Breast epithelium (tissue), 4 donors: ENCODE results near the gene TEX35. TPM values are rescaled to one million over a fixed set of nuclear protein-coding genes. Genes with fewer than 3 reads are reported as not detected.

ENCODE experiments used
- DNase-seq, 2 donors: peaks; one replicate each; pipeline ENCODE4 v3.0.0-alpha.2; 2019; ENCODE audit warnings: low spot score in 2 of 2
- H3K27ac ChIP-seq, 2 donors: fragments of 200-600 bp; sonication (generic) in 1 of 2; one replicate each; pipeline ENCODE4 v1.5.1; 2016 to 2019; ENCODE audit warnings: mild to moderate bottlenecking in 1 of 2
- H3K27me3 ChIP-seq, 2 donors: fragments of 200-600 bp; sonication (generic) in 1 of 2; one replicate each; pipeline versions ENCODE4 v1.5.1 to v1.6.0; 2017 to 2019; ENCODE audit warnings: control low read depth in 1 of 2, mild to moderate bottlenecking in 1 of 2
- H3K36me3 ChIP-seq: fragments of 200-600 bp; one replicate; pipeline ENCODE4 v1.5.1; 2019
- H3K4me1 ChIP-seq, 2 donors: fragments of 200-600 bp; sonication (generic); one replicate each; pipeline ENCODE4 v1.5.1; 2016 to 2019; ENCODE audit warnings: control low read depth in 1 of 2
- H3K4me3 ChIP-seq, 3 donors: fragments of 200-600 bp; sonication (generic); 1 replicate in 2 of 3; 2 replicates in 1 of 3; pipeline ENCODE4 v1.5.1; 2016 to 2019; ENCODE audit warnings: mild to moderate bottlenecking in 3 of 3, moderate library complexity in 2 of 3
- H3K9me3 ChIP-seq, 2 donors: fragments of 200-600 bp; sonication (generic) in 1 of 2; one replicate each; pipeline ENCODE4 v1.5.1; 2016 to 2019; ENCODE audit warnings: control low read depth in 1 of 2
- CTCF ChIP-seq, 3 donors: fragments of 450-650 bp; IDR thresholded peaks; one replicate each; pipeline ENCODE4 v1.5.1; 2016 to 2017; ENCODE audit warnings: antibody characterized with exemption in 3 of 3, mild to moderate bottlenecking in 3 of 3, moderate library complexity in 3 of 3
- POLR2A ChIP-seq: fragments of 450-650 bp; IDR thresholded peaks from one replicate; pipeline ENCODE4 v1.6.1; 2016; ENCODE audit warnings: antibody characterized with exemption, mild to moderate bottlenecking, moderate library complexity
- POLR2AphosphoS5 ChIP-seq, 3 donors: sonication (generic); formaldehyde crosslinking; IDR thresholded peaks; one replicate each; pipeline ENCODE4 v1.6.1; 2017; ENCODE audit warnings: antibody characterized with exemption in 3 of 3
- intact Hi-C: fragments of 100-400 bp; cut with DNase I; formaldehyde crosslinking; loops from one replicate; pipeline ENCODE4 v1.15.1; 2023; ENCODE audit warnings: low total_unique reads
- total RNA-seq, 3 donors: library from RNA; depleted of rRNA; stranded (reverse); fragments of >200 nt; gene quantifications; one replicate each; pipeline ENCODE4 v1.1.0, GENCODE V29; 2016

TEX35 gene
- total RNA-seq, 3 donors from 2014 or later: not detected

- TF ChIP-seq POLR2A (no peak), CTCF (IDR thresholded peaks at IDR 0.05) (no peak), POLR2AphosphoS5 (IDR thresholded peaks at IDR 0.05) (no peak)
- H3K27me3 ChIP-seq: peaks cover 0 to 3% of the 10 kb centered on the region in 2 donors
- no peaks in the 10 kb centered on the region for H3K9me3 ChIP-seq
- H3K27ac ChIP-seq: no peak overlapping the region
- no peak overlapping the region for H3K4me3 ChIP-seq
- intact Hi-C loops: no loop called here
- H3K36me3 ChIP-seq: no peaks in the 10 kb centered on the region
- no peak for DNase-seq
- H3K4me1 ChIP-seq: no peaks in the 10 kb centered on the region
These were observed 6.7 kb upstream of the TEX35 start for GRCh38 chr1:178506177-178506576.

GRCh38 chr1:178506669-178507068 is 6.2 kb upstream of the TEX35 start:
- no peaks in the 10 kb centered on the region for H3K9me3 ChIP-seq
- no peak for TF ChIP-seq CTCF (IDR thresholded peaks at IDR 0.05)
- intact Hi-C loops: no loop called here
- no peaks in the 10 kb centered on the region for H3K36me3 ChIP-seq
- no peak for DNase-seq
- no peaks in the 10 kb centered on the region for H3K4me1 ChIP-seq
- no peak overlapping the region for H3K4me3 ChIP-seq
- H3K27ac ChIP-seq: no peak overlapping the region
- H3K27me3 ChIP-seq: peaks cover 0 to 3% of the 10 kb centered on the region in 2 donors

GRCh38 chr1:178509414-178510007 is 3.4 kb upstream of the TEX35 start:
- Histone ChIP-seq H3K27ac (no peak overlapping the region), H3K4me1 (no peaks in the 10 kb centered on the region), H3K36me3 (no peaks in the 10 kb centered on the region), H3K4me3 (no peak overlapping the region), H3K27me3 (no peaks in the 10 kb centered on the region), H3K9me3 (no peaks in the 10 kb centered on the region)
- TF ChIP-seq CTCF (IDR thresholded peaks at IDR 0.05) (no peak), POLR2AphosphoS5 (IDR thresholded peaks at IDR 0.05) (no peak), POLR2A (no peak)
- intact Hi-C loops: no loop called here
- no peak for DNase-seq

GRCh38 chr1:178510155-178510554 is 2.8 kb upstream of the TEX35 start:
- Histone ChIP-seq H3K4me3 (no peak overlapping the region), H3K4me1 (no peaks in the 10 kb centered on the region), H3K9me3 (no peaks in the 10 kb centered on the region), H3K36me3 (no peaks in the 10 kb centered on the region), H3K27me3 (no peaks in the 10 kb centered on the region), H3K27ac (no peak overlapping the region)
- TF ChIP-seq POLR2AphosphoS5 (IDR thresholded peaks at IDR 0.05): no peak
- TF ChIP-seq CTCF (IDR thresholded peaks at IDR 0.05): no peak
- TF ChIP-seq POLR2A: no peak
- intact Hi-C loops: no loop called here
- DNase-seq: no peak

- Histone ChIP-seq H3K4me1 (no peaks in the 10 kb centered on the region), H3K27ac (no peak overlapping the region), H3K27me3 (no peaks in the 10 kb centered on the region), H3K9me3 (no peaks in the 10 kb centered on the region), H3K4me3 (no peak overlapping the region), H3K36me3 (no peaks in the 10 kb centered on the region)
- no peak for DNase-seq
- TF ChIP-seq CTCF (IDR thresholded peaks at IDR 0.05) (no peak), POLR2AphosphoS5 (IDR thresholded peaks at IDR 0.05) (no peak), POLR2A (no peak)
- intact Hi-C loops: no loop called here
These were observed 522 bp downstream of the TEX35 start for GRCh38 chr1:178513278-178513983.
